ENCODE measurements around the gene CPSF3. TPM values are rescaled to one million over a fixed set of nuclear protein-coding genes. Genes with fewer than 3 reads are reported as not detected.

The CPSF3 gene
- total and polyA plus RNA-seq, 2 of the 4 experiments (the other 2 are of a cell fraction): 29.2 to 64.5 TPM

DNA sequence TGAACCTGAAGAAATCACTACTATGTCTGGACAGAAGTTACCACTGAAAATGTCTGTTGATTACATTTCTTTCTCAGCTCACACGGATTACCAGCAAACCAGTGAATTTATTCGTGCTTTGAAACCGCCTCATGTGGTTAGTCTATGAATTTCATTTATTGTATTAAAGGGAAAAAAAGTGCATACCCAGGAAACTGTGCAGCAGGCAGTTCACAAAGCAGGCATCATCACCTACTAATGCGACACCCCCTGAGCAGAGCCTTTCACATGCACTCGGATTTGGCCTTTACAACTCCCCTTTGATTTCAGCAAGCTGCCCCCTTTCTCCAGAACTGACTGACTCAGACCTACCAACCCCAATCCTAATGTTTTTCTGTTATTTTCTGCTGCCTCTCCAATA lies 20.1 kb downstream of the CPSF3 start:
- no peak for TF ChIP-seq MAFK (IDR thresholded peaks at IDR 0.05; ENCODE audit: low read depth, low read length)
- TF ChIP-seq MAZ (IDR thresholded peaks at IDR 0.05; ENCODE audit: borderline replicate concordance, low read depth, low read length): no peak
- no peak for TF ChIP-seq POLR2A (IDR thresholded peaks at IDR 0.05; ENCODE audit: low read depth, low read length)
- TF ChIP-seq, protein P1, sequence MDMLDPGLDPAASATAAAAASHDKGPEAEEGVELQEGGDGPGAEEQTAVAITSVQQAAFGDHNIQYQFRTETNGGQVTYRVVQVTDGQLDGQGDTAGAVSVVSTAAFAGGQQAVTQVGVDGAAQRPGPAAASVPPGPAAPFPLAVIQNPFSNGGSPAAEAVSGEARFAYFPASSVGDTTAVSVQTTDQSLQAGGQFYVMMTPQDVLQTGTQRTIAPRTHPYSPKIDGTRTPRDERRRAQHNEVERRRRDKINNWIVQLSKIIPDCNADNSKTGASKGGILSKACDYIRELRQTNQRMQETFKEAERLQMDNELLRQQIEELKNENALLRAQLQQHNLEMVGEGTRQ (IDR thresholded peaks at IDR 0.05; ENCODE audit: low read depth, low read length): no peak
- TF ChIP-seq FOS (IDR thresholded peaks at IDR 0.05; ENCODE audit: low read depth, low read length): no peak
- TF ChIP-seq BHLHE40 (IDR thresholded peaks at IDR 0.05; ENCODE audit: low read depth, low read length): no peak
- TF ChIP-seq SMC3 (IDR thresholded peaks at IDR 0.05; ENCODE audit: low read depth, low read length): no peak
- DNase-seq: no peak
- Histone ChIP-seq H3K79me1 (ENCODE audit: low read depth in 1 of 2, low read length in 2 of 2) (peaks cover 2 to 6% of the 10 kb centered on the region in 2 experiments; a peak in 3 of 4 replicates), H3K4me2 (ENCODE audit: low read depth, low read length) (no peak overlapping the region), H3K9ac (ENCODE audit: low read depth, low read length) (no peak overlapping the region), H3K56ac (ENCODE audit: extremely low read depth, insufficient read depth, low read length) (no peak overlapping the region), H2AK9ac (replicated peaks; ENCODE audit: low read depth, low read length, poor library complexity) (no peak overlapping the region), H3K18ac (ENCODE audit: low read depth, low read length) (no peak overlapping the region), H4K20me1 (ENCODE audit: insufficient read depth, low read length) (peaks cover 13% of the 10 kb centered on the region; the same call in 1 of the 2 replicates), H3K4ac (ENCODE audit: low read depth, low read length) (no peak overlapping the region), H2AK5ac (ENCODE audit: low read depth, low read length) (no peak overlapping the region), H3K36me3 (ENCODE audit: control insufficient read depth, insufficient read depth, low read length) (peaks cover 13% of the 10 kb centered on the region), H4K91ac (ENCODE audit: insufficient read depth, low read depth, low read length) (no peak overlapping the region), H2BK15ac (ENCODE audit: low read depth, low read length) (no peak overlapping the region), H2BK120ac (ENCODE audit: low read depth, low read length) (no peak overlapping the region), H4K8ac (ENCODE audit: low read depth in 2 of 2, low read length in 2 of 2) (no peak overlapping the region), H3K23ac (ENCODE audit: low read depth, low read length) (no peak overlapping the region), H2BK5ac (ENCODE audit: low read depth, low read length, poor library complexity, severe bottlenecking) (no peak overlapping the region), H3K27ac (ENCODE audit: insufficient read depth, low read length) (no peak overlapping the region), H2AFZ (replicated peaks; ENCODE audit: low read length, poor library complexity) (no peak overlapping the region), H3K4me3 (ENCODE audit: insufficient read depth, low read depth, low read length) (no peak overlapping the region), H3K9me3 (ENCODE audit: control insufficient read depth, insufficient read depth, low read length) (no peaks in the 10 kb centered on the region), H3K27me3 (ENCODE audit: control insufficient read depth, insufficient read depth, low read length) (no peaks in the 10 kb centered on the region), H3K14ac (replicated peaks; ENCODE audit: low read depth, low read length) (no peak overlapping the region), H2BK20ac (ENCODE audit: low read depth, low read length) (no peak overlapping the region), H3K9me1 (ENCODE audit: insufficient read depth, low read length) (peaks cover 7% of the 10 kb centered on the region; the same call in 1 of the 2 replicates), H3K4me1 (ENCODE audit: control insufficient read depth, insufficient read depth, low read length) (peaks cover 11% of the 10 kb centered on the region), H4K5ac (ENCODE audit: low read depth, low read length) (no peak overlapping the region)
- POLR2A ChIA-PET (ENCODE audit: unreplicated experiment): no interaction called here
- intact Hi-C loops (cut with micrococcal nuclease): no loop called here
- CTCF ChIA-PET: no interaction called here
- WGBS, 2 experiments (ENCODE audit: extremely low coverage in 2 of 2, insufficient read length in 1 of 2): 100% methylated on average over 2 of the region's 5 CpGs; no CpG with 5 or more reads in 1 of the 2 experiments
- ATAC-seq (ENCODE audit: low read depth): no peak
- dilution Hi-C loops (cut with HindIII; ENCODE audit: low sequenced_read_pairs, unreplicated experiment): no loop called here
- no TSS peak for BruUV-seq (replicated peaks)
- in situ Hi-C loops (cut with MboI; ENCODE audit: low sequenced_read_pairs): no loop called here

Measured in IMR-90 (cell line).